HEK293 (cell line): ENCODE measurements around the gene TMEM126B.

Experiments used
- ELK4 ChIP-seq: IDR thresholded peaks from 2 replicates; pipeline ENCODE4 v1.6.1; 2011; ENCODE audit warnings: mild to moderate bottlenecking, low read depth, low read length, borderline replicate concordance
- ZNF2 ChIP-seq: fragments of 450-650 bp; formaldehyde crosslinking; IDR thresholded peaks from 2 replicates; pipeline ENCODE4 v1.5.1; 2016; ENCODE audit warnings: missing biosample characterization, missing genetic modification characterization
- ZNF621 ChIP-seq: fragments of 450-650 bp; formaldehyde crosslinking; IDR thresholded peaks from 2 replicates; pipeline ENCODE4 v1.5.1; 2017; ENCODE audit warnings: missing biosample characterization, missing genetic modification characterization

- no peak for TF ChIP-seq ZNF2 (tag by site-specific recombination)
- no peak for TF ChIP-seq ELK4
- no peak for TF ChIP-seq ZNF621
Observed at GRCh38 chr11:85673393-85673792, 45.0 kb downstream of the TMEM126B start.
